ENCODE data around the gene CASK. TPM values are rescaled to one million over a fixed set of nuclear protein-coding genes. Genes with fewer than 3 reads are reported as not detected.

Gene CASK
- total and polyA plus RNA-seq, 2 of the 13 experiments (the other 11 are each of a cell fraction or from before 2014, with no cell fraction given), result 14.5 to 16.0 TPM

DNA sequence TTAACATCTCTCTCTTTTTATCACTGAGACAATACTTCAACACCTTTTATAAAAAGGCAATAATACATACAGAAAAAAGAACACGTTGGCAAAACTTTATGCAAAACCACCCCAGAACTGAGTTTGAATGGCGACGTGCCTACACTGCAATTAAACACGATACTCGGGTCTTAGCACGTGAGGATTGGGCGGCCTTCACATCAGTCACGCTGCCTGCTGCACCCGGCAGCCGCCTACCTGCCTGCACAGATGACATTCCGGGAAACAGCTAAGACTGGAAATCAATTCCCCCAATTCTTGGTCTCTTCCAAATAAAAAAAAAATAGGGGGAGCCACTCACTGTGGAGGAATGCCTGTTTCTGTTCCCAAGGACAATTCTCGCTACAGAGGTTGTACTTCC, 408.0 kb downstream of the CASK start:
- H3K79me2 ChIP-seq (ENCODE audit: insufficient read depth, low read length), result no peaks in the 10 kb centered on the region
- H4K20me1 ChIP-seq (ENCODE audit: insufficient read depth, low read length), result no peaks in the 10 kb centered on the region
- no peak overlapping the region for H3K4me2 ChIP-seq (ENCODE audit: low read depth, low read length)
- in situ Hi-C loops (cut with HindIII; ENCODE audit: extremely low pct_ligation_motif_present, low pct_unique_long_range_greater_than_20kb), result no loop called here
- ChIA-PET POLR2A (no interaction called here), CTCF (ENCODE audit: low intra/inter-chr PET ratio, low total read pairs) (no interaction called here)
- ATAC-seq (no peak), DNase-seq (ENCODE audit: low spot score) (no peak), FAIRE-seq (no peak)
- H3K27ac ChIP-seq (ENCODE audit: extremely low read length, insufficient read depth, low read length), result no peak overlapping the region
- 92% methylated on average over 10 of the region's 12 CpGs for whole genome bisulfite sequencing (ENCODE audit: low lambda C conversion rate)
- no peak overlapping the region for H3K9ac ChIP-seq (ENCODE audit: insufficient read depth, low read depth, low read length)
- intact Hi-C loops (cut with micrococcal nuclease; ENCODE audit: unreplicated experiment), result no loop called here
- no peaks in the 10 kb centered on the region for H3K9me3 ChIP-seq (ENCODE audit: low read length)
- H3K27me3 ChIP-seq (ENCODE audit: control insufficient read depth in 1 of 2, insufficient read depth in 2 of 2, low read length in 2 of 2), result no peaks in the 10 kb centered on the region
- no peaks in the 10 kb centered on the region for H3K4me1 ChIP-seq (ENCODE audit: insufficient read depth, low read length)
- BruUV-seq (replicated peaks), result no TSS peak
- TF ChIP-seq ZNF136 (CRISPR knock-in tag; IDR thresholded peaks at IDR 0.05; ENCODE audit: low read depth), result no peak
- TF ChIP-seq, protein P1, sequence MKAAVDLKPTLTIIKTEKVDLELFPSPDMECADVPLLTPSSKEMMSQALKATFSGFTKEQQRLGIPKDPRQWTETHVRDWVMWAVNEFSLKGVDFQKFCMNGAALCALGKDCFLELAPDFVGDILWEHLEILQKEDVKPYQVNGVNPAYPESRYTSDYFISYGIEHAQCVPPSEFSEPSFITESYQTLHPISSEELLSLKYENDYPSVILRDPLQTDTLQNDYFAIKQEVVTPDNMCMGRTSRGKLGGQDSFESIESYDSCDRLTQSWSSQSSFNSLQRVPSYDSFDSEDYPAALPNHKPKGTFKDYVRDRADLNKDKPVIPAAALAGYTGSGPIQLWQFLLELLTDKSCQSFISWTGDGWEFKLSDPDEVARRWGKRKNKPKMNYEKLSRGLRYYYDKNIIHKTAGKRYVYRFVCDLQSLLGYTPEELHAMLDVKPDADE (CRISPR knock-in tag; IDR thresholded peaks at IDR 0.05), result no peak
- TF ChIP-seq, protein P2, sequence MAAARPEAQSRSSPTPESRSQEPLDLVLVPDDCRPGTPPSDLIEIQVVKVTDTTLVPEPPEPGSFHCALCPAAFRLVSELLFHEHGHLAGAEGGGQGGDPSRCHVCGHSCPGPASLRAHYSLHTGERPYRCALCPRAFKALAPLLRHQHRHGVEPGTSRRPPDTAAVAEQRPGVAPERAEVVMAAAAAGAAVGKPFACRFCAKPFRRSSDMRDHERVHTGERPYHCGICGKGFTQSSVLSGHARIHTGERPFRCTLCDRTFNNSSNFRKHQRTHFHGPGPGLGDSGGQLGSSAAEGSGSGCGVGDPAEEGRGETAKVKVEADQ (CRISPR knock-in tag; IDR thresholded peaks at IDR 0.05; ENCODE audit: borderline replicate concordance), result no peak
- TF ChIP-seq ATF7 (IDR thresholded peaks at IDR 0.05), result no peak
- no peak for TF ChIP-seq ATF7 (CRISPR knock-in tag; IDR thresholded peaks at IDR 0.05)
- TF ChIP-seq ZNF234 (CRISPR knock-in tag; conservative IDR thresholded peaks at IDR 0.05), result no peak
- TF ChIP-seq, protein P3, sequence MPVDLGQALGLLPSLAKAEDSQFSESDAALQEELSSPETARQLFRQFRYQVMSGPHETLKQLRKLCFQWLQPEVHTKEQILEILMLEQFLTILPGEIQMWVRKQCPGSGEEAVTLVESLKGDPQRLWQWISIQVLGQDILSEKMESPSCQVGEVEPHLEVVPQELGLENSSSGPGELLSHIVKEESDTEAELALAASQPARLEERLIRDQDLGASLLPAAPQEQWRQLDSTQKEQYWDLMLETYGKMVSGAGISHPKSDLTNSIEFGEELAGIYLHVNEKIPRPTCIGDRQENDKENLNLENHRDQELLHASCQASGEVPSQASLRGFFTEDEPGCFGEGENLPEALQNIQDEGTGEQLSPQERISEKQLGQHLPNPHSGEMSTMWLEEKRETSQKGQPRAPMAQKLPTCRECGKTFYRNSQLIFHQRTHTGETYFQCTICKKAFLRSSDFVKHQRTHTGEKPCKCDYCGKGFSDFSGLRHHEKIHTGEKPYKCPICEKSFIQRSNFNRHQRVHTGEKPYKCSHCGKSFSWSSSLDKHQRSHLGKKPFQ (CRISPR knock-in tag; IDR thresholded peaks at IDR 0.05; ENCODE audit: insufficient replicate concordance), result no peak
- TF ChIP-seq, protein P4, sequence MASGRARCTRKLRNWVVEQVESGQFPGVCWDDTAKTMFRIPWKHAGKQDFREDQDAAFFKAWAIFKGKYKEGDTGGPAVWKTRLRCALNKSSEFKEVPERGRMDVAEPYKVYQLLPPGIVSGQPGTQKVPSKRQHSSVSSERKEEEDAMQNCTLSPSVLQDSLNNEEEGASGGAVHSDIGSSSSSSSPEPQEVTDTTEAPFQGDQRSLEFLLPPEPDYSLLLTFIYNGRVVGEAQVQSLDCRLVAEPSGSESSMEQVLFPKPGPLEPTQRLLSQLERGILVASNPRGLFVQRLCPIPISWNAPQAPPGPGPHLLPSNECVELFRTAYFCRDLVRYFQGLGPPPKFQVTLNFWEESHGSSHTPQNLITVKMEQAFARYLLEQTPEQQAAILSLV (CRISPR knock-in tag; IDR thresholded peaks at IDR 0.05; ENCODE audit: borderline replicate concordance), result no peak
- TF ChIP-seq MZF1 (CRISPR knock-in tag; IDR thresholded peaks at IDR 0.05; ENCODE audit: borderline replicate concordance), result no peak
- TF ChIP-seq, protein P5, sequence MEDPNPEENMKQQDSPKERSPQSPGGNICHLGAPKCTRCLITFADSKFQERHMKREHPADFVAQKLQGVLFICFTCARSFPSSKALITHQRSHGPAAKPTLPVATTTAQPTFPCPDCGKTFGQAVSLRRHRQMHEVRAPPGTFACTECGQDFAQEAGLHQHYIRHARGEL (CRISPR knock-in tag; IDR thresholded peaks at IDR 0.05), result no peak
- no peak for TF ChIP-seq MEIS1 (CRISPR knock-in tag; IDR thresholded peaks at IDR 0.05; ENCODE audit: borderline replicate concordance)
- TF ChIP-seq ARHGAP35 (CRISPR knock-in tag; IDR thresholded peaks at IDR 0.05; ENCODE audit: borderline replicate concordance), result no peak
- TF ChIP-seq, protein P6, sequence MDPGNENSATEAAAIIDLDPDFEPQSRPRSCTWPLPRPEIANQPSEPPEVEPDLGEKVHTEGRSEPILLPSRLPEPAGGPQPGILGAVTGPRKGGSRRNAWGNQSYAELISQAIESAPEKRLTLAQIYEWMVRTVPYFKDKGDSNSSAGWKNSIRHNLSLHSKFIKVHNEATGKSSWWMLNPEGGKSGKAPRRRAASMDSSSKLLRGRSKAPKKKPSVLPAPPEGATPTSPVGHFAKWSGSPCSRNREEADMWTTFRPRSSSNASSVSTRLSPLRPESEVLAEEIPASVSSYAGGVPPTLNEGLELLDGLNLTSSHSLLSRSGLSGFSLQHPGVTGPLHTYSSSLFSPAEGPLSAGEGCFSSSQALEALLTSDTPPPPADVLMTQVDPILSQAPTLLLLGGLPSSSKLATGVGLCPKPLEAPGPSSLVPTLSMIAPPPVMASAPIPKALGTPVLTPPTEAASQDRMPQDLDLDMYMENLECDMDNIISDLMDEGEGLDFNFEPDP (CRISPR knock-in tag; conservative IDR thresholded peaks at IDR 0.05), result no peak
- no peak overlapping the region for H3K4me3 ChIP-seq (replicated peaks in 1 of 3; ENCODE audit: insufficient read depth in 1 of 3, low read depth in 2 of 3, low read length in 3 of 3)
- H2AFZ ChIP-seq (ENCODE audit: low read length), result no peak overlapping the region
- H3K36me3 ChIP-seq (replicated peaks in 1 of 2; ENCODE audit: control insufficient read depth in 1 of 2, insufficient read depth in 2 of 2, low read length in 2 of 2), result no peaks in the 10 kb centered on the region

Measured in HepG2 (cell line).